GM23248 (cell line): ENCODE measurements around the gene ZNF200. TPM values are rescaled to one million over a fixed set of nuclear protein-coding genes. Genes with fewer than 3 reads are reported as not detected.
A peak's percentile ranks its signal among the peaks of the same experiment; 100 is the strongest.
"Not testable (repeated sequence)": the region's sequence is repeated elsewhere in the genome, so short reads cannot be mapped to it uniquely, and the experiment has no call there.

ENCODE experiments used
- DNase-seq: peaks from one replicate; pipeline ENCODE4 v3.0.0-alpha.2; 2015
- H2AFZ ChIP-seq: fragments of 200-600 bp; sonication (generic); 2 replicates; pipeline ENCODE4 v1.6.1; 2016; ENCODE audit warnings: antibody characterized with exemption
- H3F3A ChIP-seq: fragments of 200-600 bp; sonication (generic); 2 replicates; pipeline ENCODE4 v1.6.1; 2016; ENCODE audit warnings: mild to moderate bottlenecking, antibody characterized with exemption, mixed run types; ENCODE audit not compliant: insufficient read depth
- H3K27ac ChIP-seq: fragments of 200-600 bp; sonication (generic); 2 replicates; pipeline ENCODE4 v1.5.1; 2016; ENCODE audit warnings: mild to moderate bottlenecking
- H3K27me3 ChIP-seq: fragments of 200-600 bp; sonication (generic); replicated peaks from 2 replicates; pipeline ENCODE4 v1.6.1; 2016; ENCODE audit warnings: mild to moderate bottlenecking; ENCODE audit not compliant: insufficient read depth
- H3K36me3 ChIP-seq: fragments of 200-600 bp; sonication (generic); 2 replicates; pipeline ENCODE4 v1.6.1; 2016; ENCODE audit warnings: low read depth, mild to moderate bottlenecking
- H3K4me1 ChIP-seq: fragments of 200-600 bp; sonication (generic); 2 replicates; pipeline ENCODE4 v1.6.1; 2016; ENCODE audit warnings: mild to moderate bottlenecking; ENCODE audit not compliant: insufficient read depth
- H3K4me2 ChIP-seq: fragments of 200-600 bp; sonication (generic); one replicate; pipeline ENCODE4 v1.6.1; 2016; ENCODE audit warnings: mild to moderate bottlenecking; ENCODE audit not compliant: unreplicated experiment
- H3K4me3 ChIP-seq: fragments of 200-600 bp; sonication (generic); 2 replicates; pipeline ENCODE4 v1.5.1; 2016; ENCODE audit warnings: mild to moderate bottlenecking
- H3K79me2 ChIP-seq: fragments of 200-600 bp; sonication (generic); 2 replicates; pipeline ENCODE4 v1.6.1; 2016; ENCODE audit warnings: mild to moderate bottlenecking; ENCODE audit not compliant: insufficient read depth
- H3K9ac ChIP-seq: fragments of 200-600 bp; sonication (generic); 2 replicates; pipeline ENCODE4 v1.6.1; 2016; ENCODE audit warnings: mild to moderate bottlenecking
- H3K9me2 ChIP-seq: fragments of 200-600 bp; sonication (generic); 2 replicates; pipeline ENCODE4 v1.6.1; 2016; ENCODE audit warnings: mixed run types, mild to moderate bottlenecking, moderate library complexity; ENCODE audit not compliant: insufficient read depth
- H3K9me3 ChIP-seq: fragments of 200-600 bp; sonication (generic); one replicate; pipeline ENCODE4 v1.6.1; 2017; ENCODE audit warnings: low read depth
- H4K20me1 ChIP-seq: fragments of 200-600 bp; sonication (generic); 2 replicates; pipeline ENCODE4 v1.6.0; 2016; ENCODE audit not compliant: insufficient read depth
- EZH2 ChIP-seq: fragments of 200-600 bp; sonication (generic); IDR thresholded peaks from 2 replicates; pipeline ENCODE4 v1.6.1; 2018; ENCODE audit warnings: antibody characterized with exemption, mild to moderate bottlenecking; ENCODE audit not compliant: insufficient read depth, poor library complexity, severe bottlenecking
- EZH2phosphoT487 ChIP-seq: fragments of 200-600 bp; sonication (generic); IDR thresholded peaks from 2 replicates; pipeline ENCODE4 v1.6.1; 2018; ENCODE audit warnings: antibody characterized with exemption, moderate library complexity, mild to moderate bottlenecking, low read depth; ENCODE audit not compliant: insufficient read depth
- WGBS, 2 experiments: methylation state at CpG; one replicate each; pipeline ENCODE4 v1.1.6; 2015 to 2017; ENCODE audit warnings: low lambda C conversion rate in 2 of 2, low coverage in 1 of 2; ENCODE audit errors: missing lambda C conversion rate in 2 of 2; 5-methylcytosine and 5-hydroxymethylcytosine counted together
- in situ Hi-C: fragments of 300-500 bp; cut with MboI; formaldehyde crosslinking; loops from 2 replicates; pipeline ENCODE4 v1.15.0; 2020
- polyA plus RNA-seq: library from polyadenylated mRNA; unstranded; fragments of >200 nt; fragmentation: Nextera tagmentation; extraction: Ambion mirVana; gene quantifications from 2 replicates; pipeline ENCODE4 v1.2.1, GENCODE V29; 2016
- total RNA-seq: library from RNA; depleted of rRNA; stranded (reverse); fragments of >200 nt; shearing (Covaris generic); gene quantifications from 2 replicates; pipeline ENCODE4 v1.2.3, GENCODE V29; 2014

The ZNF200 gene
- total and polyA plus RNA-seq, 2 experiments from 2014 or later = 7.8 to 10.3 TPM

- no peaks in the 10 kb centered on the region for H4K20me1 ChIP-seq
- no peak for TF ChIP-seq EZH2phosphoT487
- no peak for TF ChIP-seq EZH2
- no peak for DNase-seq
- H3K27me3 ChIP-seq = no peaks in the 10 kb centered on the region
- no peaks in the 10 kb centered on the region for H3K36me3 ChIP-seq
- H3K4me3 ChIP-seq = 0 out of 2 replicates have a peak overlapping the region, but pooled peaks have one; percentile 79
- no peaks in the 10 kb centered on the region for H3K9me3 ChIP-seq
- no peak overlapping the region; the same call in 1 of the 2 replicates for H2AFZ ChIP-seq
- 74 to 78% methylated on average over 23 of the region's 23 CpGs for WGBS, 2 experiments
- H3K4me1 ChIP-seq = peaks cover 6% of the 10 kb centered on the region; the same call in 1 of the 2 replicates
- peak overlapping the region; percentile 53 for H3K4me2 ChIP-seq
- no peak overlapping the region for H3K27ac ChIP-seq
- H3K79me2 ChIP-seq = no peaks in the 10 kb centered on the region
- H3K9me2 ChIP-seq = no peaks in the 10 kb centered on the region
- no peak overlapping the region for H3K9ac ChIP-seq
- in situ Hi-C loops = no loop called here
- peaks cover 18% of the 10 kb centered on the region; the same call in 1 of the 2 replicates for H3F3A ChIP-seq
Measured at GRCh38 chr16:3186946-3187690, 47.8 kb downstream of the ZNF200 start.

- Histone ChIP-seq H4K20me1 (no peaks in the 10 kb centered on the region), H3K79me2 (no peaks in the 10 kb centered on the region), H3K27me3 (peaks cover 10% of the 10 kb centered on the region; the same call in 1 of the 2 replicates), H3K27ac (no peak overlapping the region), H3F3A (peaks cover 27% of the 10 kb centered on the region; the same call in 1 of the 2 replicates), H3K36me3 (no peaks in the 10 kb centered on the region), H2AFZ (peak overlapping the region; percentile 79), H3K9me2 (no peaks in the 10 kb centered on the region), H3K9ac (no peak overlapping the region), H3K9me3 (no peaks in the 10 kb centered on the region), H3K4me1 (peaks cover 6% of the 10 kb centered on the region; the same call in 1 of the 2 replicates), H3K4me2 (peak overlapping the region; percentile 80), H3K4me3 (peak overlapping the region; percentile 69)
- TF ChIP-seq EZH2phosphoT487 = no peak
- no peak for TF ChIP-seq EZH2
- DNase-seq = peak; percentile 17
- 6 to 8% methylated on average over 34 to 42 of the region's 42 CpGs for WGBS, 2 experiments
- in situ Hi-C loops = no loop called here
Measured at GRCh38 chr16:3183445-3184139, 51.4 kb downstream of the ZNF200 start.

DNA sequence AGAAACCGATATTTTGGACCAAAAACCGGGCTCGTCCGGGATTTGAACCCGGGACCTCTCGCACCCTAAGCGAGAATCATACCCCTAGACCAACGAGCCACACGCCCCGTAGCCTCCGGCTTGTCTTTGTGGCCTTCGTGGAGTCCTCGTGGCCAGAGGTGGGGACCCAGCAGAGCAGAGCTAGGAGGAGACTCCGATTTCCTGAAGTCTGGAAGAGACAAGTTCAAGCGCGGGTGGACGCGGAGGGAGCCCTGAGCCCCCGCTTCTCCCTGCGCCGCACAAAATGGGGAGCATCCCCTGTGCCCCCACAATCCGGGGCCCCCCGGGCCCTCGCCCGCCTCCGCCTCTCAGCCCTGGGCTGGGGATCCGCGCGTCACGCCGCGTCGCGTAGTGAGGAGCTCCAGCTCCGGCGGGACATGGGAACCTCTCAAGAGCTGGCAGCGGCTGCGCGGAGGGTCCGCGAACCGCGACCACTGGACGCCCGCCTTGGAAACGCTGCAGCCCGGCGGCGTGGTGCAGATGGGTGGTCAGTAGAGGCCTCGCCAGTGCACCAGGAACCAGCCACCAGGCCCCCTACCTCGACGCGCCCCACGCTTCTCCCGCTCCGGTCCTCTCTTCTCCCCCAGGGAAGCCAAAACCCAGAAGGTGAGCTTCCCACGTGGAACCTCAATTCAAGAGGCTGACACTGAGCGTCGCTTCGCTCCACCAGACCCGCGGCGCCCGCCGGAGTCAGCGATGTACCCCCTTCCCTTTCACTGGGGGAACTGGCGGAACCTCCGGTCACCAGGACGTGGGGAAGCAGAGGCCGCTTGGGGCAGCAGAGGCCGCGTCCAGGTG is 52.1 kb downstream of the ZNF200 start:
- peak; percentile 62 for DNase-seq
- in situ Hi-C loops = no loop called here
- H3K9me3 ChIP-seq = no peaks in the 10 kb centered on the region
- peak overlapping the region; percentile 80 for H3K4me2 ChIP-seq
- no peaks in the 10 kb centered on the region for H4K20me1 ChIP-seq
- H3K4me1 ChIP-seq = peaks cover 6% of the 10 kb centered on the region; the same call in 1 of the 2 replicates
- peaks cover 27% of the 10 kb centered on the region; the same call in 1 of the 2 replicates for H3F3A ChIP-seq
- H3K9ac ChIP-seq = peak overlapping the region; percentile 5; the same call in 1 of the 2 replicates
- H3K9me2 ChIP-seq = no peaks in the 10 kb centered on the region
- no peak overlapping the region for H3K27ac ChIP-seq
- peak overlapping the region; percentile 69 for H3K4me3 ChIP-seq
- TF ChIP-seq EZH2 (no peak), EZH2phosphoT487 (no peak)
- no peaks in the 10 kb centered on the region for H3K36me3 ChIP-seq
- no peaks in the 10 kb centered on the region for H3K79me2 ChIP-seq
- H3K27me3 ChIP-seq = peaks cover 13% of the 10 kb centered on the region
- peak overlapping the region; percentile 79 for H2AFZ ChIP-seq
- WGBS, 2 experiments = 2 to 3% methylated on average over 52 to 63 of the region's 72 CpGs

- H2AFZ ChIP-seq, H3K9ac ChIP-seq, H3K27ac ChIP-seq, H3K36me3 ChIP-seq, in situ Hi-C loops, H3K9me2 ChIP-seq, H4K20me1 ChIP-seq, H3K79me2 ChIP-seq, DNase-seq, H3K9me3 ChIP-seq, H3K4me1 ChIP-seq: not testable (repeated sequence)
- 34 to 43% methylated on average over 8 of the region's 8 CpGs for WGBS, 2 experiments
- Histone ChIP-seq H3K27me3 (peaks cover 17% of the 10 kb centered on the region), H3K4me2 (peak overlapping the region; percentile 80), H3K4me3 (peak overlapping the region; percentile 69), H3F3A (peaks cover 22% of the 10 kb centered on the region; the same call in 1 of the 2 replicates)
Measured at GRCh38 chr16:3182293-3182607, 52.7 kb downstream of the ZNF200 start.
